Liver (tissue), 9 donors: ENCODE measurements around the gene IRAG1. TPM values are rescaled to one million over a fixed set of nuclear protein-coding genes. Genes with fewer than 3 reads are reported as not detected.

Experiments used
- DNase-seq: peaks from one replicate; pipeline ENCODE4 v3.0.0-alpha.2; 2017; ENCODE audit warnings: low spot score
- H3K27ac ChIP-seq, 2 donors: one replicate each; pipeline ENCODE4 v1.7.0; 2013; ENCODE audit warnings: inconsistent platforms in 2 of 2, low read length in 2 of 2, control low read depth in 1 of 2, low read depth in 1 of 2, mild to moderate bottlenecking in 1 of 2
- H3K27me3 ChIP-seq, 4 donors: one replicate each; pipeline versions ENCODE4 v1.6.1 to v1.7.0; 2013; ENCODE audit warnings: low read length in 3 of 4, inconsistent platforms in 1 of 4, mild to moderate bottlenecking in 1 of 4, moderate library complexity in 1 of 4; ENCODE audit not compliant: control insufficient read depth in 4 of 4, insufficient read depth in 4 of 4
- H3K36me3 ChIP-seq, 4 donors: one replicate each; pipeline versions ENCODE4 v1.6.1 to v1.7.0; 2013; ENCODE audit warnings: low read length in 3 of 4, mild to moderate bottlenecking in 3 of 4, low read depth in 1 of 4, moderate library complexity in 1 of 4; ENCODE audit not compliant: control insufficient read depth in 4 of 4, insufficient read depth in 3 of 4
- H3K4me1 ChIP-seq, 4 donors: one replicate each; pipeline versions ENCODE4 v1.6.1 to v1.7.0; 2013; ENCODE audit warnings: low read length in 3 of 4, mild to moderate bottlenecking in 3 of 4, moderate library complexity in 1 of 4; ENCODE audit not compliant: control insufficient read depth in 4 of 4, insufficient read depth in 4 of 4
- H3K4me3 ChIP-seq, 3 donors: one replicate each; pipeline versions ENCODE4 v1.6.1 to v1.7.0; 2013; ENCODE audit warnings: low read length in 3 of 3, control low read depth in 1 of 3, low read depth in 1 of 3, mild to moderate bottlenecking in 1 of 3
- H3K9ac ChIP-seq, 2 donors: one replicate each; pipeline ENCODE4 v1.7.0; 2013; ENCODE audit warnings: low read length in 2 of 2, mild to moderate bottlenecking in 2 of 2, moderate library complexity in 2 of 2, control low read depth in 1 of 2, low read depth in 1 of 2
- H3K9me3 ChIP-seq, 4 donors: one replicate each; pipeline versions ENCODE4 v1.6.1 to v1.7.0; 2013; ENCODE audit warnings: low read length in 3 of 4; ENCODE audit not compliant: control insufficient read depth in 4 of 4
- FOXA1 ChIP-seq: IDR thresholded peaks from 2 replicates; pipeline ENCODE4 v1.6.1; 2016; ENCODE audit warnings: antibody characterized with exemption
- GABPA ChIP-seq, 2 donors: IDR thresholded peaks in 1 of 2; conservative IDR thresholded peaks in 1 of 2; 2 replicates each; pipeline ENCODE4 v1.6.1; 2016; ENCODE audit warnings: antibody characterized with exemption in 2 of 2, mild to moderate bottlenecking in 1 of 2, moderate library complexity in 1 of 2
- JUND ChIP-seq, 2 donors: IDR thresholded peaks; 2 replicates each; pipeline ENCODE4 v1.6.1; 2016; ENCODE audit warnings: antibody characterized with exemption in 2 of 2
- MAX ChIP-seq: IDR thresholded peaks from 2 replicates; pipeline ENCODE4 v1.6.1; 2016; ENCODE audit warnings: antibody characterized with exemption
- RAD21 ChIP-seq, 2 donors: IDR thresholded peaks; 2 replicates each; pipeline ENCODE4 v1.6.1; 2016; ENCODE audit warnings: antibody characterized with exemption in 2 of 2, mild to moderate bottlenecking in 2 of 2
- RXRA ChIP-seq, 2 donors: IDR thresholded peaks; 2 replicates each; pipeline ENCODE4 v1.6.1; 2017 to 2018; ENCODE audit warnings: antibody characterized with exemption in 2 of 2, mild to moderate bottlenecking in 1 of 2
- SP1 ChIP-seq: IDR thresholded peaks from 2 replicates; pipeline ENCODE4 v1.6.1; 2018; ENCODE audit warnings: antibody characterized with exemption, mild to moderate bottlenecking
- TAF1 ChIP-seq: conservative IDR thresholded peaks from 2 replicates; pipeline ENCODE4 v1.6.1; 2016; ENCODE audit warnings: antibody characterized with exemption, mild to moderate bottlenecking
- WGBS: extraction: QIAGEN DNeasy Blood & Tissue Kit; methylation state at CpG from one replicate; pipeline ENCODE4 v1.1.7; 2013; 5-methylcytosine and 5-hydroxymethylcytosine counted together
- polyA plus RNA-seq, 2 donors: library from polyadenylated mRNA; stranded (reverse) in 1 of 2; unstranded in 1 of 2; fragments of 200-250 nt in 1 of 2; fragments of >200 nt in 1 of 2; fragmentation: Nextera tagmentation in 1 of 2; extraction: Ambion mirVana in 1 of 2; gene quantifications; one replicate each; pipeline versions ENCODE4 v1.2.1 to v1.2.3, GENCODE V29; 2013 to 2015
- total RNA-seq, 2 donors: library from RNA; depleted of rRNA; stranded (reverse); fragments of >200 nt; gene quantifications; one replicate each; pipeline ENCODE4 v1.2.3, GENCODE V29; 2014
- TF ChIP-seq, protein P1 (sequence below): IDR thresholded peaks from 2 replicates; pipeline ENCODE4 v1.6.1; 2016; ENCODE audit warnings: antibody characterized with exemption
- TF ChIP-seq, protein P2 (sequence below): fragments of 150-350 bp; IDR thresholded peaks from 2 replicates; pipeline ENCODE4 v1.5.1; 2017; ENCODE audit warnings: improper control_type of control experiment, low read depth, low read length; ENCODE audit not compliant: missing input control
- TF ChIP-seq, protein P3 (sequence below): IDR thresholded peaks from 2 replicates; pipeline ENCODE4 v1.6.1; 2016; ENCODE audit warnings: antibody characterized with exemption
- TF ChIP-seq, protein P4 (sequence below): IDR thresholded peaks from 2 replicates; pipeline ENCODE4 v1.6.1; 2016; ENCODE audit warnings: antibody characterized with exemption, mild to moderate bottlenecking
- donor health status: healthy.
- donor health status: healthy.
- donor health status: healthy.
- donor health status: healthy.
- donor health status: healthy.

IRAG1 gene
- total RNA-seq (1 to 10 TPM; 2.3 to 4.4 TPM), polyA plus RNA-seq (1 to 10 TPM in 1 of 2 donors, under 1 TPM in 1; 0.29 to 1.6 TPM)

GRCh38 chr11:10693509-10694081, at the start of gene IRAG1:
Gene IRAG1, minus strand, starts transcription at chr11:10693755. Its CDS starts 153 bp downstream, at chr11:10693602.
- DNase-seq: no peak
- no peaks in the 10 kb centered on the region for H3K27me3 ChIP-seq
- no peaks in the 10 kb centered on the region for H3K9me3 ChIP-seq
- WGBS: 77% methylated on average over 18 of the region's 18 CpGs
- no peaks in the 10 kb centered on the region for H3K4me1 ChIP-seq
- peak within 1 kb of the TSS in 1 of 3 donors; percentile 4 for H3K4me3 ChIP-seq
- no peaks in the 10 kb centered on the region for H3K36me3 ChIP-seq
- H3K27ac ChIP-seq: peak within 1 kb of the TSS in 1 of 2 donors; percentile 12
- no peak within 1 kb of the TSS for H3K9ac ChIP-seq
- TF ChIP-seq TAF1 (no peak), RXRA (IDR thresholded peaks at IDR 0.05) (no peak)
- TF ChIP-seq, protein P1, sequence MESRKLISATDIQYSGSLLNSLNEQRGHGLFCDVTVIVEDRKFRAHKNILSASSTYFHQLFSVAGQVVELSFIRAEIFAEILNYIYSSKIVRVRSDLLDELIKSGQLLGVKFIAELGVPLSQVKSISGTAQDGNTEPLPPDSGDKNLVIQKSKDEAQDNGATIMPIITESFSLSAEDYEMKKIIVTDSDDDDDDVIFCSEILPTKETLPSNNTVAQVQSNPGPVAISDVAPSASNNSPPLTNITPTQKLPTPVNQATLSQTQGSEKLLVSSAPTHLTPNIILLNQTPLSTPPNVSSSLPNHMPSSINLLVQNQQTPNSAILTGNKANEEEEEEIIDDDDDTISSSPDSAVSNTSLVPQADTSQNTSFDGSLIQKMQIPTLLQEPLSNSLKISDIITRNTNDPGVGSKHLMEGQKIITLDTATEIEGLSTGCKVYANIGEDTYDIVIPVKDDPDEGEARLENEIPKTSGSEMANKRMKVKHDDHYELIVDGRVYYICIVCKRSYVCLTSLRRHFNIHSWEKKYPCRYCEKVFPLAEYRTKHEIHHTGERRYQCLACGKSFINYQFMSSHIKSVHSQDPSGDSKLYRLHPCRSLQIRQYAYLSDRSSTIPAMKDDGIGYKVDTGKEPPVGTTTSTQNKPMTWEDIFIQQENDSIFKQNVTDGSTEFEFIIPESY: no peak

DNA sequence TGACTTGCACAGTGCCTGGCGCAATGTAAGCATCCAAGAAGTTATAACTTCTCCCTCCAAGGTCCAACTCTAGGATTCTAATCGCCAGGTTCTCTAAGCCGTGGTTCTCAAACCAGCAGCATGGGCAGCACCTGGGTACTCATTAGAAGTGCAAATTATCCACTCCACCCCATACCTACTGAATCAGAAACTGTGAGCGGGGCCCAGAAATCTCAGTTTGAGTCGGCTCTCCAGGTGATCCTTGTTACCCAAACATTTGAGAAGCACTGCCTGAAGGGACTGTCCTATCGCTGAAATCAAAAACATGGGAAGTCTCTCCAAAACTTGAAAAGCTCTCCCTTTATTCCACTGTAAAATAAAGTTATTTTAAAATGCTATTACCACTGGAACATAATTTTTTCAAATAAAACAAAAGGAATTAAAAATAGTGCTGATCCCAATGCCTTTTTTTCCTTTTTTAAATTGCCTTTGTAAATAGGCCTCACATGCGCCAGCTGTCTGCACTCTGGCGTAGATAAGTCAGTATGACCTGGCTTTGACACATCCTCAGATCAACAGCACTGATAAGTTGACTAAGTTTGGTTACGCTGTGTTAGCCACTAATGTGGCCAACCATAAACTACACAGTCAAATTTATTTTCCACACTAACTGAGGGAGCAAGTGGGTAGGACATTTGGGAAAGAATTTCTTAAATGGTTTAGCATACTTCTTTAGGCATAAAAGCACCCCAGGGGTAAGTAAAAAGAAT, 49.1 kb upstream of the IRAG1 start:
- no peaks in the 10 kb centered on the region for H3K4me1 ChIP-seq
- no peaks in the 10 kb centered on the region for H3K27me3 ChIP-seq
- H3K4me3 ChIP-seq: no peak overlapping the region
- no peaks in the 10 kb centered on the region for H3K36me3 ChIP-seq
- H3K9me3 ChIP-seq: no peaks in the 10 kb centered on the region
- no peak overlapping the region for H3K27ac ChIP-seq
- 78% methylated on average over 9 of the region's 9 CpGs for WGBS
- no peak for DNase-seq
- no peak overlapping the region for H3K9ac ChIP-seq
- TF ChIP-seq, protein P2, sequence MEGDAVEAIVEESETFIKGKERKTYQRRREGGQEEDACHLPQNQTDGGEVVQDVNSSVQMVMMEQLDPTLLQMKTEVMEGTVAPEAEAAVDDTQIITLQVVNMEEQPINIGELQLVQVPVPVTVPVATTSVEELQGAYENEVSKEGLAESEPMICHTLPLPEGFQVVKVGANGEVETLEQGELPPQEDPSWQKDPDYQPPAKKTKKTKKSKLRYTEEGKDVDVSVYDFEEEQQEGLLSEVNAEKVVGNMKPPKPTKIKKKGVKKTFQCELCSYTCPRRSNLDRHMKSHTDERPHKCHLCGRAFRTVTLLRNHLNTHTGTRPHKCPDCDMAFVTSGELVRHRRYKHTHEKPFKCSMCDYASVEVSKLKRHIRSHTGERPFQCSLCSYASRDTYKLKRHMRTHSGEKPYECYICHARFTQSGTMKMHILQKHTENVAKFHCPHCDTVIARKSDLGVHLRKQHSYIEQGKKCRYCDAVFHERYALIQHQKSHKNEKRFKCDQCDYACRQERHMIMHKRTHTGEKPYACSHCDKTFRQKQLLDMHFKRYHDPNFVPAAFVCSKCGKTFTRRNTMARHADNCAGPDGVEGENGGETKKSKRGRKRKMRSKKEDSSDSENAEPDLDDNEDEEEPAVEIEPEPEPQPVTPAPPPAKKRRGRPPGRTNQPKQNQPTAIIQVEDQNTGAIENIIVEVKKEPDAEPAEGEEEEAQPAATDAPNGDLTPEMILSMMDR: no peak
- TF ChIP-seq, protein P3, sequence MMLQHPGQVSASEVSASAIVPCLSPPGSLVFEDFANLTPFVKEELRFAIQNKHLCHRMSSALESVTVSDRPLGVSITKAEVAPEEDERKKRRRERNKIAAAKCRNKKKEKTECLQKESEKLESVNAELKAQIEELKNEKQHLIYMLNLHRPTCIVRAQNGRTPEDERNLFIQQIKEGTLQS: no peak
- TF ChIP-seq GABPA (IDR thresholded peaks at IDR 0.05 in 1 of 2, conservative IDR thresholded peaks at IDR 0.05 in 1 of 2) (no peak), JUND (IDR thresholded peaks at IDR 0.05) (no peak), MAX (no peak), RAD21 (IDR thresholded peaks at IDR 0.05) (no peak), SP1 (no peak), FOXA1 (no peak), TAF1 (no peak), RXRA (IDR thresholded peaks at IDR 0.05) (no peak)
- TF ChIP-seq, protein P4, sequence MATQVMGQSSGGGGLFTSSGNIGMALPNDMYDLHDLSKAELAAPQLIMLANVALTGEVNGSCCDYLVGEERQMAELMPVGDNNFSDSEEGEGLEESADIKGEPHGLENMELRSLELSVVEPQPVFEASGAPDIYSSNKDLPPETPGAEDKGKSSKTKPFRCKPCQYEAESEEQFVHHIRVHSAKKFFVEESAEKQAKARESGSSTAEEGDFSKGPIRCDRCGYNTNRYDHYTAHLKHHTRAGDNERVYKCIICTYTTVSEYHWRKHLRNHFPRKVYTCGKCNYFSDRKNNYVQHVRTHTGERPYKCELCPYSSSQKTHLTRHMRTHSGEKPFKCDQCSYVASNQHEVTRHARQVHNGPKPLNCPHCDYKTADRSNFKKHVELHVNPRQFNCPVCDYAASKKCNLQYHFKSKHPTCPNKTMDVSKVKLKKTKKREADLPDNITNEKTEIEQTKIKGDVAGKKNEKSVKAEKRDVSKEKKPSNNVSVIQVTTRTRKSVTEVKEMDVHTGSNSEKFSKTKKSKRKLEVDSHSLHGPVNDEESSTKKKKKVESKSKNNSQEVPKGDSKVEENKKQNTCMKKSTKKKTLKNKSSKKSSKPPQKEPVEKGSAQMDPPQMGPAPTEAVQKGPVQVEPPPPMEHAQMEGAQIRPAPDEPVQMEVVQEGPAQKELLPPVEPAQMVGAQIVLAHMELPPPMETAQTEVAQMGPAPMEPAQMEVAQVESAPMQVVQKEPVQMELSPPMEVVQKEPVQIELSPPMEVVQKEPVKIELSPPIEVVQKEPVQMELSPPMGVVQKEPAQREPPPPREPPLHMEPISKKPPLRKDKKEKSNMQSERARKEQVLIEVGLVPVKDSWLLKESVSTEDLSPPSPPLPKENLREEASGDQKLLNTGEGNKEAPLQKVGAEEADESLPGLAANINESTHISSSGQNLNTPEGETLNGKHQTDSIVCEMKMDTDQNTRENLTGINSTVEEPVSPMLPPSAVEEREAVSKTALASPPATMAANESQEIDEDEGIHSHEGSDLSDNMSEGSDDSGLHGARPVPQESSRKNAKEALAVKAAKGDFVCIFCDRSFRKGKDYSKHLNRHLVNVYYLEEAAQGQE: no peak
